ENCODE data around the gene SNX6.
"Not testable (repeated sequence)": the region's sequence is repeated elsewhere in the genome, so short reads cannot be mapped to it uniquely, and the experiment has no call there.

The SNX6 gene

GRCh38 chr14:34556498-34556829 is 73.5 kb downstream of the SNX6 start:
- DNase-seq = not testable (repeated sequence)

- not testable (repeated sequence) for DNase-seq
These were observed 74.1 kb downstream of the SNX6 start for GRCh38 chr14:34555583-34556497.

- DNase-seq = peak; percentile 79
These were observed 75.3 kb downstream of the SNX6 start for GRCh38 chr14:34554540-34555250.

- DNase-seq = not testable (repeated sequence)
These were observed 80.5 kb downstream of the SNX6 start for GRCh38 chr14:34549276-34549966.

- DNase-seq = peak; percentile 23
These were observed 81.4 kb downstream of the SNX6 start for GRCh38 chr14:34548472-34548981.

GRCh38 chr14:34547136-34547520 is 82.8 kb downstream of the SNX6 start:
- not testable (repeated sequence) for DNase-seq

- not testable (repeated sequence) for DNase-seq
These were observed 83.4 kb downstream of the SNX6 start for GRCh38 chr14:34546272-34547135.

- not testable (repeated sequence) for DNase-seq
These were observed 89.5 kb downstream of the SNX6 start for GRCh38 chr14:34540181-34541059.

GRCh38 chr14:34539407-34540180 is 90.4 kb downstream of the SNX6 start, which contains the start of gene EAPP:
Gene EAPP (minus strand): TSS chr14:34539701. CDS start chr14:34539628, 73 bp downstream.
- DNase-seq = peak; percentile 97

GRCh38 chr14:34538871-34539406 is 91.0 kb downstream of the SNX6 start:
- no peak for DNase-seq

- DNase-seq = not testable (repeated sequence)
These were observed 91.9 kb downstream of the SNX6 start for GRCh38 chr14:34538096-34538495.

- DNase-seq = no peak
These were observed 92.3 kb downstream of the SNX6 start for GRCh38 chr14:34537677-34538009.

GRCh38 chr14:34536951-34537676 is 92.8 kb downstream of the SNX6 start:
- peak; percentile 72 for DNase-seq

- DNase-seq = no peak
These were observed 102.4 kb downstream of the SNX6 start for GRCh38 chr14:34527591-34527990.

- not testable (repeated sequence) for DNase-seq
These were observed 105.7 kb downstream of the SNX6 start for GRCh38 chr14:34524216-34524615.

GRCh38 chr14:34522496-34522895 is 107.5 kb downstream of the SNX6 start:
- DNase-seq = no peak

GRCh38 chr14:34521071-34521470 is 108.9 kb downstream of the SNX6 start:
- DNase-seq = not testable (repeated sequence)

- DNase-seq = not testable (repeated sequence)
These were observed 109.5 kb downstream of the SNX6 start for GRCh38 chr14:34520304-34520970.
